Endothelial cell of hepatic sinusoid (primary cell): ENCODE data around the gene NCOR1.
"Not testable (repeated sequence)": the region's sequence is repeated elsewhere in the genome, so short reads cannot be mapped to it uniquely, and the experiment has no call there.

Source experiments
- in situ Hi-C: cut with HindIII; loops from 2 replicates; pipeline ENCODE4 v1.10.0; 2017; ENCODE audit warnings: low sequenced_read_pairs

The NCOR1 gene

DNA sequence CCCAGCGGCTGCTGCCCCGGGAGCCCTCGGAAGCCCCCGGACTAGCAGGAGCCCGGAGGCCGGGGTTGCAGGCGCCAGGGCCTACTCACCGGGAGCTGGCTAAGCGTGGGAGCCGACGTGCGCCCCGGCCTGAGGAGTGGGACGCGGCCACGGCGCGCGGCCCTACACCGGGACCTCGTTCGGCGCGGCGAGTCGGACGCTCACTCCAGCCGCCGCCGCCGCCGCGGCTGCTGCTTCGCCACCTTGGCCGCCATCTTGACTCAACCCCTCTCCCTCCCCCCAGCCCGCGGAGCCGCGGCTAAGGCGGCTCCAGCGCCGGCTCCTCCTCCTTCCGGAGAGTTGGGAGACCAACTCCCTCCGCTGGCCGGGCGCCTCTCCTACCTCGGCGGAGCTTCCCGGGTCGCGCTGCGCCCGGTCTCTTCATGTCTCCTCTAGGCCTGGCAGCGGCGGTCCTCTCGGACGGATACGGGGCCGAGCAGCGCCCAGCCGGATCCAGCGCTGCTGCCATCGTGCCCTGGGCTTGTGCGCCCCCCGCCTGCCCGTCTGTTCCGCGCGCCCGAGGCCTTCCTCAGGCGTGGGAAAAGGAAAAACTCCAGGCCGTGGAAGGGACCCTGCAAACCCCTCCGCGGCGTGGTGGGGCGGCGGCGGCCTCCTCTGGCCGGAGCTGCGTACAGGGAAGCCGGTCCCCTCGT lies at the start of gene NCOR1:
Gene NCOR1, minus strand, starts transcription at position 262 of the 692 bp plus-strand sequence. CDS start 20,965 bp downstream, outside the sequence.
- in situ Hi-C loops, result no loop called here

DNA sequence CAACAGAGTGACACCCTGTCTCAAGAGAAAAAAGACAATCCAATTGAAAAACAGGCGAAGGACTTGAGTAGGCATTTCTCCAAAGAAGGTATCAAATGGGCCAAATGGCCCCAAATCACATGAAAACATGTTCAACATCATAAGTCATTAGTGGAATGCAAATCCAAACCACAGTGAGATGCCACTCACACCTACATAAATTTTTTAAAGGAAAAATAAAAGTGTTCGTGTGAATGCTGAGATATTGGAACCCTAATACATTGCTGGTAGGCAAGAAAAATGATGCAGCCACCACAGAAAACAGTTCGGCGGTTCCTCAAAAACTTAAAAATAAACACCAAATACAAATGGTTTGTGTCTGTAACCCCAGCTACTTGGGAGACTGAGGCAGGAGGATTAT lies 46.9 kb upstream of the NCOR1 start:
- in situ Hi-C loops, result no loop called here

DNA sequence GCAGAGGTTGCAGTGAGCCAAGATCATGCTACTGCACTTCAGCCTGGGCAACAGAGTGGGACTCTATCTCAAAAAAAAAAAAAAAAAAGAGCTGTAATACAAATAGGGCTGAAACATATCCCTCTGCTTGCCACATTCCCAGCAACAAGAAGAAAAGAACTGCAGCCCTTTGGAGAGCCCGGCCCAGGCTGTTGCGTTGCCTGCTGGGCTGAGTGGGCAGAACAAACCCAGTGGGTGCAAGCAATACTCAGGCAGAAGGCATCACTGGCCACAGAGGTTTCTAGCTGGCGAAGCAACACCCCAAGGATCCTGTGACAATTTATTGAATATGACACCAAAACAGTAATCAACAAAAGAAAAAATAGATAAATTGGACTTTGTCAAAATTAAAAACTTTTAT lies 45.7 kb upstream of the NCOR1 start:
- in situ Hi-C loops, result no loop called here

DNA sequence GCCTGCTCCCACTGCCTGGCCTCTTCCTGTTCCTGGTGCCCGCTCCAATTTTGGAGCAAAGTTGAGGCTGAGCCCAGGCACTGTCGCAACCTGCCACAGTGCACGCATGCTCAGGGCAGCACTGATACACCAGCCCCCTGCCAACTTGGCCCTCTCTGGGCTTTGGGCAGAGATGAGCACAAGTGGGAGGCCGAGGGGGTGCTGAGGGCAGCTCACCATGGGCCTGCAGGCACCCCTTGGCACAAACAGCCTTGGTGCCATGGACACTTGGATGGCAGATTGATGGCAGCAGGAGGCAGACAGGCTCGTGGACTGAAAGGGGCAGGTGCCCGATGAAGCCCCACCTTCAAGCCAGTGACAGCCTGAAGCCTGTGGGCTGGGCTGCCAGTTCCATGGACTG lies 44.6 kb upstream of the NCOR1 start:
- in situ Hi-C loops, result no loop called here

DNA sequence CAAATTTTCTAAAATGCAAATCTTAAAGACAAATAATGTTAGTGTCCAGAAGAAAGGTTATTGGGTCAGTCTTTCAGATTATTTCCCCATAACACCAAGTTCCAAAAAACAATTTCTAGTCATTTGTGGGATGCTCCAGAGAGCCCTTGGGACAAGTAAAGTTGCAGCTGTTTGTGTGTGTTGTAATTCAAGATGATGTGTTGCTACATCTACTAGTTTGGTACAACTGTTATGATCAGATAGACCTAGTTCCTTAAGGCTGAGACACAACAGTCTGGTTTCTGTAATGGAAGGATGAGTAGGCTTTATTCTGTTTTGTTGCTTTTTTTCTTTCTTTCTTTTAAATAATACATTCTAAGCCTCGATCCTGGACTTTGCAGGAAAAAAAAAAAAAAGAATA lies 43.6 kb upstream of the NCOR1 start:
- in situ Hi-C loops, result no loop called here

DNA sequence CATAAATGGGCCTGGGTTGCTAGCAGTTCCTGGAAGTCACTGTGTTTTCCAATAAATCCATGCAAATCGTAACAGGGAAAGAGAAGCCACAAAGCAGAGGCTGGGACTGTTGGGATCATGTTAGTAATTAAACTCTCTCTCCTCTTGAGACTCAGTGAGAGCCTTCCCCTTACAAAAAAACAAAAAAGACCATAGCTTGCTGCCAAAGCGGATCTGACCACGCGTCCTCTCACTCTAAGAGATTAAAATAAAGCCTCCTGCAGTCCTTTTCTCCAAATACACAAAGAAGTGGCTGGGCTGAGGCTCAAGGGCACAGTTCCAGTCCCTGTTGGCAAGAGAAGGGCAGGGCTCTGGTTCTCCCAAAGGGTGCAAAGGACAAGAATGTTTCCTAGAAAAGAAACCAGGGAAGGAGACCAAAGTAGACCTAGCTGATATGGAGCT lies 40.2 kb upstream of the NCOR1 start:
- in situ Hi-C loops, result no loop called here

- in situ Hi-C loops, result no loop called here
Observed at GRCh38 chr17:16254773-16255400, 39.6 kb upstream of the NCOR1 start.

GRCh38 chr17:16251556-16251955 lies 36.2 kb upstream of the NCOR1 start:
- in situ Hi-C loops, result no loop called here

- in situ Hi-C loops, result no loop called here
Observed at GRCh38 chr17:16251043-16251442, 35.7 kb upstream of the NCOR1 start.

DNA sequence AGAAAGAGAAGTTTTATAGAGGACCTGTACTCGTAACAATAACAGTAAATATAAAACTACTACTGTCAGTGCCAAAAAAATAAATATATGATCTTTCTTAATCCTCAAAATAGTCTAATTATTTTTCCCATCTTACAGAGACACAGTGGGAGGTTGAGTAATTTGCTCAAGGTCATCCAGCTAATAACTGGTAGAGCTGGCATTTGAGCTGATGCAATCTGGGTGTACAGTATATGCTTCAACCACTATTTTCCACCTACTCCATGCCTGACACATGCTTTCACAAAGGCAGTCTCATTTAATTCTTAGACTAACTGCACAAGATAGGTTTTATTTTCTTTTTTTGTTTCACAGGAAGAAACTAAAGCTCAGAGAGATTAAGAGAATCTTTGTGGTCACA lies 35.3 kb upstream of the NCOR1 start:
- in situ Hi-C loops, result no loop called here

DNA sequence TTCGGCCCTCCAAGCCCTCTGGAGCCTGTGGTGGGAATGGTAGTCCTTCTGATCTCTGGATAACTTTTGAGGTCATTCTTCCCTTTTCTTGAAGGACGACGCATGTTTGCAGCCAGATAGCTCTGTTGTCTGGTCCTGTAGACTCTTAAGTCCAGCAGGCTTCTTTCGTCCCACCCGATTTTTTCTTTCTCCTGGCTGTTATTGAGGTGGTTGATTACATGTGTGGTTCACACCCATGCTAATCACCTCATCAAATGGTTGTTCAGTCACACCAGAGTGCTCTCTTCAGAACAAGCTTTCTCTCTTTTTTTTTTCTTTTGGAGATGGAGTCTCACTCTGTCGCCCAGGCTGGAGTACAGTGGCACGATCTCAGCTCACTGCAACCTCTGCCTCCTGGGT lies 32.3 kb upstream of the NCOR1 start:
- in situ Hi-C loops, result loop anchor here (5.0 kb wide), 1 partner anchor 35 kb away; no protein-coding TSS in a partner anchor

DNA sequence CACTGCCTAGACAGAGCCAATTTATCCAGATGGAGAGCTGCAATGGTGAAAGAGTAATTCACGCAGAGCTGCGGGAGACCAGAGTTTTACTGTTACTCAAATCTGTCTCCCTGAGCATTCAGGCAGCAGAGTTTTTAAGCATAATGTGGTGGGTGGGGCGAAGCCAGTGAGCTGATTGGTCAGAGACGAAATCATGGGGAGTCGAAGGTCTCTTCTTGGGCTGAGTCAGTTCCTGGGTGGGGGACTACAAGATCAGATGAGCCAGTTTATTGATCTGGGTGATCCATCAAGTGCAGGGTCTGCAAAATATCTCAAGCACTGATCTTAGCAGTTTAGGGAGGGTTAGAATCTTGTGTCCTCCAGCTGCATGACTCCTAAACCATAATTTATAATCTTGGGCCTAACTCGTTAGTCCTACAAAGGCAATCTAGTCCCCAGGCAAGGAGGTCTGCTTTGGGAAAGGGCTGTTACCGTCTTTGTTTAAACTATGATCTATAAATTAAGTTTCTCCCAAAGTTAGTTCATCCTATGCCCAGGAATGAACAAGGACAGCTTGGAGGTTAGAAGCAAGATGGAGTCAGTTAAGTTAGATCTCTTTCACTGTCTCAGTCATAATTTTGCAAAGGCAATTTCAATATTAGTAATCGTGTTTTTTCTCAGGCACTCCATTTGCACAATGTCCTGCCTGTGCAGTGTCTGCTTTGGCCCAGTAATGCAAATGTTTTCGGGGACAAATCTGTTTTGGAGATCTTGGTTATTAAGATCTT lies 28.6 kb upstream of the NCOR1 start:
- in situ Hi-C loops, result no loop called here

- in situ Hi-C loops, result no loop called here
Observed at GRCh38 chr17:16243385-16243784, 28.1 kb upstream of the NCOR1 start.

GRCh38 chr17:16241906-16242399 lies 26.6 kb upstream of the NCOR1 start:
- in situ Hi-C loops, result no loop called here

DNA sequence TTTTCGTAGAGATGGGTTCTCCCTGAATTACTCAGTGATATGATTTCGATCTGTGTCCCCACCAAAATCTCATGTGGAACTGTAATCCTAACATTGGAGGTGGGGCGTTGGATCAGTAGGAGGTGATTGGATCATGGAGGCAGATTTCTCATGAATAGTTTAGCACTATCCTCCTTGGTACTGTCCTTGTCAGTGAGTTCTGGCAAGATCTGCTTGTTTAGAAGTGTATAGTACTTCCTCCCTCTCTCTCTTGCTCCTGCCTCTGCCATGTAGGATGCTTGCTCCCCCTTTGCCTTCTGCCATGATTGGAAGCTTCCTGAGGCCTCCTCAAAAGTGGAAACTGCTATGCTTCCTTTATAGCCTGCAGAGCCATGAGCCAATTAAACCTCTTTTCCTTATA lies 24.6 kb upstream of the NCOR1 start:
- in situ Hi-C loops, result no loop called here

DNA sequence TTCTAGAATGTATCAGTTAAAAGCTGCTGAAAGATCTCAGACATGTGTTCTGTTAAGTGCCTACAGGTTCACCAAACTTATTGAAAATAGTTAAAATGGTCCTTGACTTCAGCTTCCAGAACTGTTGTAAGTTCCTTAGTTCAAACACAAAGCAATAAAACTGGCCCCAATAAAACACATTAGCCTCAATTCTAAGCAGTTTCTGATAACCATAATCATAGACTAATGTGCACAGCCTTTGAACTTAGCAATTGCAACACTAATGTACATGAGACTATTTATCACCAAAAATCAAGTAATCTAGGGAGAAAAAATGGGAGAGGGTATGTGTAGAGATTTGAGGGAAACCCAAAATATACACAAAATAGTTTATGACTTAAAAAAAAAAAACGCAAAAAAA lies 17.1 kb upstream of the NCOR1 start:
- in situ Hi-C loops, result no loop called here

- in situ Hi-C loops, result not testable (repeated sequence)
Observed at GRCh38 chr17:16229912-16230561, 14.7 kb upstream of the NCOR1 start.

GRCh38 chr17:16222406-16222805 lies 7.1 kb upstream of the NCOR1 start:
- in situ Hi-C loops, result no loop called here

GRCh38 chr17:16217002-16217635 lies 1.8 kb upstream of the NCOR1 start, which contains the start of gene PIGL:
PIGL (plus strand) TSS chr17:16217210; CDS start chr17:16217227, 17 bp downstream.
- in situ Hi-C loops, result no loop called here

DNA sequence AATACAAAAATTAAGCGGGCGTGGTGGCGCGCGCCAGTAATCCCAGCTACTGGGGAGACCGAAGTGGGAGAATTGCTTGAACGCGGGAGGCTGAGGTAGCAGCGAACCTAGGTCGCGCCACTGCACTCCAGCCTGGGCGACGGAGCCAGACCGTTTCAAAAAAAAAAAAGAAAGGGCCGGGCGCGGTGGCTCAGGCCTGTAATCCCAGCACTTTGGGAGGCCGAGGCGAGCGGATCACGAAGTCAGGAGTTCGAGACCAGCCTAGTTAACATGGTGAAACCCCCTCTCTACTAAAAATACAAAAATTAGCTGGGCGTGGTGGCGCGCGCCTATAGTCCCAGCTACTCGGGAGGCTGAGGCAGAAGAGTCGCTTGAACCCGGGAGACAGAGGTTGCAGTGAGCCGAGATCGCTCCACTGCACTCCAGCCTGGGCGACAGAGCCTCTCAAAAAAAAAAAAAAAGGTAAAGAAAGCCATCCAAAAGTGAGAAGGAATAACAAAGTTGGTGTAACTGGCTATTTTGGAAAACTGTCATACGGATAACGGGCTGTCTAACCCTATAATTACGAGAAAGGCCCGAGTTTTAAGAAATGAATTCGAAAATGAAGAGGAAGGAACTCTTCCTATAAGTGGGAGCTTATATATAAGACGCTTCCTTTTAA lies 1.1 kb upstream of the NCOR1 start:
- in situ Hi-C loops, result not testable (repeated sequence)
